HG03432 (cell line): ENCODE measurements around the gene LPCAT2.

Experiments
- ATAC-seq: cut with Tn5 transposase; IDR thresholded peaks from one replicate; pipeline ENCODE4 v1.9.1; 2021; ENCODE audit warnings: mild to moderate bottlenecking, moderate library complexity; ENCODE audit not compliant: unreplicated experiment

The LPCAT2 gene

DNA sequence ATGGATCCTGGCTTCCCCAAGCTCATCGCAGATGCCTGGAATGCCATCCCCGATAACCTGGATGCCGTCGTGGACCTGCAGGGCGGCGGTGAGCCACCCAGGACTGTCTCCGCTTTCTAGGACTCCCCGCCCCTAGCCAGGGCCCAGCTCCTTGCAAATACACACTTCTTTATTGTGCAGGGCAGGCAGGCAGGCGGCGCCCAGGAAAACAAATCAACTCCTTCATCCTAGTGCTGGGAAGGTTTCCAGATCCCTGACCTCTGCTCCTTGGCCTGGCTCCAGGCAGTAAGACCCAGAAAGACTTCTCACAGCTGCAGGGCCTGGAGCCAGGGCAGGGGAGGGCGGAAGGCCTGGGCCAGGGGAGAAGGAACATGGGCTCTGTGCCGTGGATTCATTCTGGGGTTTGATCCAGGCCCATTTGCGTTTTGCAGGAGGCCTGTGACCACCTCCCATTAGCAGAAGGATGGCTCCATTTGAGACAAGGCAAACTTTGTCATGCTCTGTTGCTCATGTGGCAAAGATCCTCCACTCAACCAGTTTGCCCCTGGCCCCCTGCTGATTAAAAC, 6.0 kb upstream of the LPCAT2 start:
- no peak for ATAC-seq

DNA sequence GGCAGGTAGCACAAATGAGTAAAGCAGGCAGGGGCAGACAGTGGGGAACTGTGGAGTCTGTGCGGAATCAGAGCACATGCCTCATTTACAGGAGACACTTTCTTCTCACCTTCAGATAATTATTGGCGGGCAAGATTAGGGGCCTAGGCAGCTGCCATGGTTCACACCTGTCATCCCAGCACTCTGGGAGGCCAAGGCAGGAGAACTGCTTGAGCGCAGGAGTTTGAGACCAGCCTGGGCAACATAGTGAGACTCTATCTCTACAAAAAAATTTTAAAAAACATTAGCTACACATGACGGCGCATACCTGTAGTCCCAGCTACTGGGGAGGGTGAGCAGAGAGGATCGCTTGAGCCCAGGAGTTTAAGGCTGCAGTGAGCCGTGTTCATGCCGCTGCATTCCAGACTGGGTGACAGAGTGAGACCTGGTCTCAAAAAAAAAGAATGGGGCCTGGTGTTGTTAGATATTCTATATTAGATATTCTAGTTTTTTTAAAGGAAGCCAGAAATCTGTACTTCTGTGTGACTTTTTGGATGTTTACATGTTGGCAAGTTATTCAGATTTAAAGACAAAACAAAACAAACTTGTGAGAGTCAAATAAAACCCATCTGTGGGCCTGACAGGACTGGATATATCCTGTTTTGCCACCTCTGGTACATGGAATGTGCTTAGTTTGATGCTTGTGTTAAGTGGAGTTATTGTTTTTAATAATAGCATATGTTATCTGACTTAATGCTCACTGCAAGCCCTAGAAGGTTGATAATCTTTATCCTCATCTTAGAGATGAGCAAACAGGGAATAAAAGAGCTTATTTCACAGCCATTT, 4.9 kb upstream of the LPCAT2 start:
- no peak for ATAC-seq

DNA sequence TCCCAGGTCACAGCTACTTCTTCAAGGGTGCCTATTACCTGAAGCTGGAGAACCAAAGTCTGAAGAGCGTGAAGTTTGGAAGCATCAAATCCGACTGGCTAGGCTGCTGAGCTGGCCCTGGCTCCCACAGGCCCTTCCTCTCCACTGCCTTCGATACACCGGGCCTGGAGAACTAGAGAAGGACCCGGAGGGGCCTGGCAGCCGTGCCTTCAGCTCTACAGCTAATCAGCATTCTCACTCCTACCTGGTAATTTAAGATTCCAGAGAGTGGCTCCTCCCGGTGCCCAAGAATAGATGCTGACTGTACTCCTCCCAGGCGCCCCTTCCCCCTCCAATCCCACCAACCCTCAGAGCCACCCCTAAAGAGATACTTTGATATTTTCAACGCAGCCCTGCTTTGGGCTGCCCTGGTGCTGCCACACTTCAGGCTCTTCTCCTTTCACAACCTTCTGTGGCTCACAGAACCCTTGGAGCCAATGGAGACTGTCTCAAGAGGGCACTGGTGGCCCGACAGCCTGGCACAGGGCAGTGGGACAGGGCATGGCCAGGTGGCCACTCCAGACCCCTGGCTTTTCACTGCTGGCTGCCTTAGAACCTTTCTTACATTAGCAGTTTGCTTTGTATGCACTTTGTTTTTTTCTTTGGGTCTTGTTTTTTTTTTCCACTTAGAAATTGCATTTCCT, 3.4 kb upstream of the LPCAT2 start:
- ATAC-seq, result no peak

DNA sequence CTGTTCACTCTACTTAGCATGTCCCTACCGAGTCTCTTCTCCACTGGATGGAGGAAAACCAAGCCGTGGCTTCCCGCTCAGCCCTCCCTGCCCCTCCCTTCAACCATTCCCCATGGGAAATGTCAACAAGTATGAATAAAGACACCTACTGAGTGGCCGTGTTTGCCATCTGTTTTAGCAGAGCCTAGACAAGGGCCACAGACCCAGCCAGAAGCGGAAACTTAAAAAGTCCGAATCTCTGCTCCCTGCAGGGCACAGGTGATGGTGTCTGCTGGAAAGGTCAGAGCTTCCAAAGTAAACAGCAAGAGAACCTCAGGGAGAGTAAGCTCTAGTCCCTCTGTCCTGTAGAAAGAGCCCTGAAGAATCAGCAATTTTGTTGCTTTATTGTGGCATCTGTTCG, 2.8 kb upstream of the LPCAT2 start:
- ATAC-seq, result no peak

DNA sequence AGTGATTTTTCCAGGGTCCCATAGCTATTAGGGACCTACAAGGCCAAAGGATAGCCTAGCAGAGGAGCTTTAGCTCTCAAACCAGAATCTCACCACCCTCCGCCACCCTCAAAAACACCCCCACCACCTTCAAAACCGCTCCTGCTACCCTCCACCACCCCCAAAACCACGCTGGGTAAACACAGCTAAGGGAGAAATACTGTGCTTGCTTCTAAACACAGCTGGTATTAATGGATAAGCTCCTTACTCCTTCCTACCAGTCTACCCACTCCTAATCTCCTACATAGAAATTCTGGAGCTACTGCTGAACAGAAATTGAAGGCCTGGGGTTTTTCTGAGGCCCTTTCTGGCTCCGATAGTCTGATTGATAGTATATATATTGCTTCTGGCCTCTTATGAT, 2.2 kb upstream of the LPCAT2 start:
- no peak for ATAC-seq

DNA sequence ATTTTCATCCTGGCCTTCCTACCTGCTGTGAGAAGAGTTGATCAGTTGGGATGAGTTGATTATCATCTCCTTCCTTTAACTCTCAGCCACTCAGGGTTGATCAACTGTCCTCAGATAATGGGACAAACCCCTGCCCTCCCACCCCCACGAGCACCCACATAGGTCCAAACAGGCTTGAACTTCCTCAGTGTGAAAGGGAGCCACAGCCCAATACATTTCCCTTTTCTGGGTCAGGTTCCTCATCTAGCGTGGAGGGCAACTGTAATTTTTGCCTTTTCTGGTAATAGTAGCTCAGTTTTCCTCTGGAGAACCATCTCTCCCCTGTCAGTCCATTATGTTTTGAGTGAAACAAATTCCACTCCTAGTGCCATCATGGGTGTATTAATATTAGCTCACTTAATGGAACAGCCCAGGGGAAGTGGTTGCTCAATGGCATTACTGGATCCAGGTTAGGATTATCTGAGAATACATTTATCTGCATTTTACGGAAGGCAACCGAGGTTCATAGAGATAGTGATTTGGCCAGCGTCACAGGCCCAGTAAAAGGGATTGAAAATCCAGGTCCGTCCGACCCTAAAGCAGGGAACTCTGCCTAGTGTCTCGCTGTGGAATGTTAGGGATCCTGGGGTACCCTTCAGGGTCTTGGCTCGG, 476 bp upstream of the LPCAT2 start:
- no peak for ATAC-seq

DNA sequence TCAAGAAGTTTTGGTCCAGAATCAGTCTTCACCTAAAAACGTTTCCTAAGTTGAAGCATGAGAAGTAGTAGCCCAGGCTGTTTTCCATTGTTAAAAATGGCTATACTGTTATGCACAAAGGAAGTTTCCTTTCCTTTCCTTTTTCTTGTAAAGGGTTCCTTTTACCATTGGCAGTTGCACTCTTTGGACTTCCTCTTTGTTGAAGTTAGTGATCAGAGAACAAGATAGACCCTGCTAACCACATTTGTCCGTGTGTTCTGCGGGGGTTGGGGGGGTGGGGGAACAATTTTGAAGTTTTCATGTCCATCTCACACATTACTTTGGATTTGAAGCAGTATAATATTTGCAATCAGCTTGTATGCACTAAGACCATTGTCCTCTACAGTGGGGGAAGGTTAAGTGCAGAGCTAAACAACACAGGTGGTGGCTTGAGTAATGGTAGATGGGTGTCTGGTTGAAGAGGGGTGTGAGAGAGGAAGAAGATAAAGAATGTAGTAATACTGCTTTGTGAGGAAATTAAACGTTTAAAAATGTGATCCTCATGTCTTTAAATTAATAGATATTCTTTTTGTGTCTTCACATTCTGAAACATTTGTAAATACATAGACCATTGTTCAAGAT, 1.4 kb downstream of the LPCAT2 start:
- ATAC-seq, result no peak

DNA sequence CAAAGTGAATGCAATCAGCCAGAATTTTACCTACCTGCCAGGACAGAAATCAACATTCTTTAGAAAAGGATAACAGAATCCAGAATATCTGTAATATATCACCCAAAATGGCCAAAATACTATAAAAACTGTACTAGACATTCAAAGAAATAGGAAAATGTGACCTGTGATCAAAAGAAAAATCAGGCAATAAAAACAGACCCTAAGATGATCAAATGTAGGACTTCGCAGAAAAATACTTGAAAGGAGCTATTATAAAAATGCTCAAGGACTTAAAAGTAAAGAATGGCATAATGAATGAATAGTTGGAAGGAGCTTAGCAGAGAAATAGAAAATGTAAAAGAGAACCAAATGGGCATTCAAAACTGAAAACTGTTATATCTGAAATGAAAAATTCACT, 4.1 kb downstream of the LPCAT2 start:
- no peak for ATAC-seq

DNA sequence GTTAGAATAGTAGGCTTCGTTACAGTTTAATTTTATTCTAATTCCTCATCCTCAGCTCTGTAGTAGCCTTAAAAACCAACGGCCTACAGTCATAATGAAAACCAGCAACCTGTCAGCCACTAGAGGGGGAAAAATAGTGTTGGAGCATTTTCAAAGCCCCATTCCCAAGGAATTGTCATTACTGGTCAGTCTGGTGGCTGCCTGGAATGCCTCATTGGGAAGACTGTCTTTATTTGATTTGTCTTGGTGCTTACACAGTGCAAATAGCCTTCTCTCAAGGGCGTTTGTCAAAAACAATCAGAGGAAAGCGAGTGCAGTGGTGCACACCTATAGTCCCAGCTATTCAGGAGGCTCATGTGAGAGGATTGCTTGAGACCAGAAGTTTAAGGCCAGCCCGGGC, 4.7 kb downstream of the LPCAT2 start:
- ATAC-seq, result no peak

DNA sequence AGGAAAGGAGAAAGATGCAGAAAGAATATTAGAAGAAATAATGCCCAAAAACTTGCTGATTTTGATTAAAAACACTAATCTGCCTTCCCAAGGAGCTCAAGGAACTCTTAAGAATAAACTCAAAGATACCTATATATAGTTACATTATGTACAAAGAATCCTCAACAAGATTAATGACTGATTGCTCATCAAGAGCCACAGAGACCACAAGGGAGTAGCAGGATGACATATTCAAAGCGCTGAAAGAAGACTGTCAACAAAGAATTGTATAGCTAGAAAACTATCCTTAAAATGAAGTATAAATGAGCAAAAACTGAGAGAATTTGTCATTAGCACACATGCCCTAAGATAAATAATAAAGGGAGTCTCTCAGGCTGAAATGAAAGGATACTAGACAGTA, 6.2 kb downstream of the LPCAT2 start:
- no peak for ATAC-seq

DNA sequence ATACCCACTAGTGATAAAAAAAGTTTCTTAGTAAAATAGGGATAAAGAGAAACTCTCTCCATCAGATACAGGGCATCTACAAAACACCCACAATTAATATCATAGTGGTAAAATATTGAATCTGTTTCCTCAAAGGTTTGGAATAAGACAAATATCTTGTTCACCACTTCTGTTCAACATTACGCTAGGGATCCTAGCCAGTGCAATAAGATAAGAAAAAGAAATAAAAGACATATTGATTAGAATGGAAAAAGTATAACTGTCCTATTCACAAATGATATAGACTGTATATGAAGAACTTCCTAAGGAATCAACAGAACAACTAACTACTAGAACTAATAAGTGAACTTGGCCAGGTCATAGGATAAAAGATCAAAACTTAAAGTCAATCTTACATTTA, 12.9 kb downstream of the LPCAT2 start:
- no peak for ATAC-seq

DNA sequence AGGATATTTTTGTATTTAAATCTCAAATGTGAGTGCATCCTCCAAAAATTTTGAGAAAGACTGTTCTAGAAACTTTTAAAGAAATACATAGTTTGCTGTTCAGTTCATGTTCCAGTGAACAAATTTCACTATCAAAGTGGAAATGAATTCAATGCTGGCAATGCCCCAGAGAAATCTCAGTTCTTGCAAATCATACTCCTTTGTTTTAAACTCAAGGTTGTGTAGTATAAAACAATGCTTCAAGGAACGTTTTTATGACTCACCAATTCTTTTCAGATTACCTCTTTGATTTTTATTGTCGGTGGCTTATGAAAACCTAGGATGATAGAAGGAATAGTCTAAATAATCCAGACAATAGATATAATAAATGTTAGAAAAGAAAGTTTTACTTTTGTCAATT, 17.6 kb downstream of the LPCAT2 start:
- no peak for ATAC-seq

DNA sequence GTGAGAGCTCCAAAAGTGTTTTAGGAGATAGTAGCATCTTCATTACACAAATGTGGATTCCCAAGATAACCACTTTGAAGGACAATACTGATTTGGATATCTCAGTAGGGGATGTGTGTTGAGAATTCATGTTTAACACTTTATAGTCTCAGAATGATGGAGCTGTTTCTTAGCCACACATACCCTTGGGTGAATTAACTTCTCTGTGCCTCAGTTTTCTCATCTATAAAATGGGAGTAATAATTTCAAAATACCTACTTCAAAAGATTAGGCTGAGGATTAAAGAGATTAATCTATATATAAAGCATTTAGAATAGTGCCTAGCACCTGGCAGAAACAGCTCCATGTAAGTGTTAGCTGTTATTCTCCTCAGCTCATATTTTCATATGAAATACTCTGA, 19.0 kb downstream of the LPCAT2 start:
- no peak for ATAC-seq

DNA sequence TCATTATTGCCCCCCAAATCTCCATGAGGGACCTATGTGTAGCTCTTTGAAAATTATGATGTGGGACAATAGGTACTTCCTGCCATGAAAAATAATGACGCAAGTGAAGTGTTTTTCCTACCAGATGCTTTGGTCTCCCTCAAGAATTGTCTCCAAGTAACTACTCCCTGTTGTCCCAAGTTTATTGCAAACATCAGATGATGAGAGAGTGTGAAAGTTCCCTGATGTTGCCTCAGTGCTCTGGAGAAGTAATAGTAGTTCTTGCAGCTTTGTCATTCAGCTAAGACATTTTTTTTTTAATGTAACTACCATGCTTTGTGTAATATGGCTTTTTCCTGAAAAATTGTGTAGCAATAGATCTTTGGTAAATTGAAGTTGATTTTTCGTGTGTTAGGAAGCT, 20.1 kb downstream of the LPCAT2 start:
- ATAC-seq, result no peak

DNA sequence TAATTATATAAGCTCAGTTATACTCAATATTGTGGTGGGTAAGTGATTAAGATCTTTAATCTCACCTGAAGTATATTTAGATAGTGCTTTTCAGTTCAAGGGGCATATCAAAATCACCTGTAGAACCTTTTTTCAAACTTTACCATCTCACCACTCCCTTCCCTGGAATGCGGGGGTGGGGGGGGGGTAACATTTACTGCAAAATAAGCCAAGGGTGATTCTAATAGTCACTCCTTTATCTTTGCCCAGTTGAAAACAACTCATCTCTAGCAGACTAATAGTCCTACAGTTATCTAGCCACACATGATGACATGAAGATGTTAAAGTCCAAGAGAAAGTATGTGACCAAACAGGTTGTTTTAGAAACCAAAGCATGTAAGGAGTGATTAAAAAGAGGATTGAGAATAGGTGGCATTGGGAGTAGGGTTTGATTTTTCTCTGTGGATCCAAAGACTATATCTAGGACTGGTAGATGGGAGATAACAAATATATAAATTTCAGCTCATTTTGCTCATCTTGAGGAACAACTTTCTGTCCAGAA, 21.5 kb downstream of the LPCAT2 start:
- ATAC-seq, result no peak

DNA sequence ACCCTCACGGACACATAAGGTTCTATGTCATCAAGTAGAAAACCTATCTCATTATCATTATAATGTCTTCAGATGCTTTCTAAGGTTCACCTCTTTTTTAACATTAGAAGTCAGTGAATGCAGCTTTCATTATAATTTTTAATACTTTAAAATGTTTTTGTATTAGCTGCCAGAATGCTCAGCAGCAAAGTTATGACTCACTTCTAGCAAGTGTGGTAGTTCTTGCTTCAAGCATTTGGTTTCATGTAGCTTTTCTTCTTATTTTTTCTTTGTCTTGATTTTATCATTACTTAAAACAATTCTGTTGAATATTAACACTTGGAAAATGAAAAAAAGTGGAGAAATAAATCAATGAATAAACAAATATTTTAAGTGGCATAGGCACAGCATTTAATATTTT, 23.4 kb downstream of the LPCAT2 start:
- no peak for ATAC-seq

DNA sequence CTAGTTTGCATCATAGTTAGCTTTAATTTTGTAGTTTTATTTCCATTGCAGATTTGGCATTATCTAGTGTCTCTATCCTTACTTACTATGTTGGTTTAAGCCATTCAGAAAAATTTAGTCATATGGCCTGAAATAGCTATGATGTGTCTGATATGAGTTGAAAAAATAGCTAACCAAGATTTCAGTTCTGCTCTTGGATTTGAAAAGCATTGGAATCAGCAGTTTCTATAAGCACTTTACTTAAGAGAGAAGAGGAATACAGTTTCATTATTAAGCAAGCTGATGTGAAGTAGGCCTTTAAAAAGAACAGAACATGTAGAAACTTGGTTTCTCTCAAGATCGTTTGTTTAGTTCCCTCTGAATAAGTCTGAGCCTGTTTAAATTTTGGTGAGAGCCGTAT, 25.9 kb downstream of the LPCAT2 start:
- no peak for ATAC-seq

DNA sequence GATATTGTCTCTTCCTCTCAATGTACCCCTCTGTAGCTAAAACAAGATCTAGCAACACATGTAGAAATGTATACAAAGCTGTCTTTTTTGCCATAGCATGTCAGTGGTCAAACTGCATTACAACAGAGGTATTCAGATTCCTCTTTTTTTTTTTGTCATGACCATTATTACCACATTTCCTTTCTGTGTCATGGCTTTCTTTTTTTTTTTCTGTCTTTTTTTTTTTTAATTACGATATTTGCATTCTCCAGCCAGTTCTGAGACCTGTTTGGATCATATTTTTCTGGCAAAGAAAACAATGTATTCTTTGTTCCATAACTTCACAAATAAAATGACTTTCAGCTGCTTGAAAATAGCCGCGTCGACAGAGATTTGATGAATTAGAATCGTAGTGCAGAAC, 30.2 kb downstream of the LPCAT2 start:
- ATAC-seq, result no peak

DNA sequence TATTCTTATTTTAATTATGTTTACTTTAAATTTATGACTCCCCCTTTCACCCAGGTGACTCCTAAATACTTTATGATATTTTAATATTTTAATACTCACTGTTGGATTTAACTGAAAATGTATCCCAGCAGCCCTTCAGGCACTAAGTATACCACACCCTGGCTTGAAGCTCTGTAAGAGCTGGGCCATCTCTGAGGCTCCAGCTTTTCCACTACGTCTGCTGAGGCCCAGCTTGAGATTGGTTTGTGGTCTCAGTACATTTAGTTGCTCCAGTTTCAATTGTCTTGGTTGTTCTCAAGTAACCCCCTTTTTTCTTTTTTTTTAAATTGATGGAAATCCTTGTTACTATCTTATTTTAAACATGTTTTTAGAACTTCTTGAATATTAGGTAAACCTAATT, 30.6 kb downstream of the LPCAT2 start:
- no peak for ATAC-seq

DNA sequence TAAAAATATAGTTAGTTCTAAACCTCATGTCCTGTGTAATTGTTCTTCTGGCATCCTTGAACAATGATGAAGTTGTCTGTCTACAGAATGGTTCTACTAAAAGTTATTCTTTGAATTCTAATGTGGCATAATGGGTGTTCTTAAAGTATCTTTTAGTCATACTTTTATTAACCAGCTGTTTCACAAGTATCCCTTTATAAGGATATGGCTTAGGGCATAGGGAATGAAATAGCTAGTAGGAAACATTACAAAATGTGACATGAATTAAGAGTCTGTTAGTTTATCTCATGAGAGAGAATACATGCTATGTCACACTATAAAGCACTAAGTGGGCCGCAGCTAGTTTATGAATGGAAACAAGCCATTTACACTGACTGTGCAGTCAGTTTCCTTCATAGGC, 31.3 kb downstream of the LPCAT2 start:
- no peak for ATAC-seq

DNA sequence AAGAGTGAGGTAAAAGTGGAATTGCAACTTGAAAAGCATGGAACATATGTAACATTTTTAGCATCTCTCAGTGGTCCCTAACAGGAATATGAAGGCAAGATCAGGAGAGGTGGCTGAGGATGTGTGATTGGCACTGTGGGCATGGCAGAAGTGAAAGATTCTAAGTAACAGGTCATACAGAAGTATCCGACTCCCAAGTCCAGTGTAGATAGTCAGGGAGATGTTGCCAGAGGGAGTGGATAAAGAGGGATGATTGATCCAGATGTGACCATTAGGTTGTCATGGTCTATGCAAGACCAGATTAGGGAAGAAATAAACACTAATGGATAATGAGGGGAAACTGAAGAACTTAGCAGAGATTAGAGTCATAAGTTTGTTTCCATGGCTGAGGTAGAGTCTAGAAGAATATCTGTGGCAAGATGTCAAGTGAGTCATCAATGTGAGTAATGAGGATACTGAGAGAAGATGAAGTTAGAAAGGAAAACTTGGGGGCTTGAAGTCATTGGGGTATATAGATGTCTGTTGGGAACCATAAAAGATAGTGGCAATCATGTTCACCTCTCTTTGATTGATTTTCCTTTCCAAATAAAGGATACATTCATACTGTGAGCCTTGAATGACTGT, 33.7 kb downstream of the LPCAT2 start:
- ATAC-seq, result no peak
